ENCODE data around the gene FPGT.
A peak's percentile ranks its signal among the peaks of the same experiment; 100 is the strongest.

Gene FPGT

GRCh38 chr1:74197255-74197654, 787 bp upstream of the FPGT start:
- H3K79me1 ChIP-seq (ENCODE audit: low read depth, low read length): no peaks in the 10 kb centered on the region
- no peak overlapping the region for H3K4me2 ChIP-seq (ENCODE audit: insufficient read depth, low read length, poor library complexity, severe bottlenecking)
- no peak overlapping the region for H3K27ac ChIP-seq (replicated peaks; ENCODE audit: low read length)
- H3K18ac ChIP-seq (ENCODE audit: low read length): no peak overlapping the region
- no peaks in the 10 kb centered on the region for H3K4me1 ChIP-seq (ENCODE audit: control insufficient read depth in 2 of 2, insufficient read depth in 1 of 2, low read depth in 1 of 2, low read length in 2 of 2)
- no peak overlapping the region for H3K9ac ChIP-seq (ENCODE audit: low read depth, low read length, poor library complexity)
- H3K14ac ChIP-seq (ENCODE audit: low read length): no peak overlapping the region
- no peaks in the 10 kb centered on the region for H3K27me3 ChIP-seq (ENCODE audit: control insufficient read depth in 3 of 3, insufficient read depth in 3 of 3, low read depth in 1 of 3, low read length in 3 of 3)
- peaks cover 0 to 3% of the 10 kb centered on the region in 2 donors for H3K36me3 ChIP-seq (replicated peaks in 1 of 2; ENCODE audit: control insufficient read depth in 2 of 2, insufficient read depth in 2 of 2, low read length in 2 of 2)
- H2BK120ac ChIP-seq (ENCODE audit: low read depth, low read length): no peak overlapping the region
- H3K4me3 ChIP-seq (ENCODE audit: low read length in 2 of 2): no peak overlapping the region
- no peak overlapping the region for H4K8ac ChIP-seq (ENCODE audit: low read depth, low read length)
- no peak overlapping the region for H2BK5ac ChIP-seq (ENCODE audit: low read length)
- H2BK15ac ChIP-seq (ENCODE audit: low read length): no peak overlapping the region
- no peak for DNase-seq (ENCODE audit: low spot score)
- H3K9me3 ChIP-seq (replicated peaks in 1 of 2; ENCODE audit: control insufficient read depth in 2 of 2, insufficient read depth in 1 of 2, low read depth in 1 of 2, low read length in 2 of 2): no peaks in the 10 kb centered on the region
- no CpG with 5 or more reads among the region's 5 CpGs for WGBS, 2 donors (ENCODE audit: extremely low coverage in 2 of 2, insufficient read length in 2 of 2, insufficient replicate concordance in 1 of 2)
- H2BK12ac ChIP-seq (ENCODE audit: low read length): no peak overlapping the region
- no peak overlapping the region for H4K91ac ChIP-seq (ENCODE audit: low read depth, low read length, poor library complexity)
- H2AK5ac ChIP-seq (ENCODE audit: low read depth, low read length): no peak overlapping the region
- H3K23ac ChIP-seq (ENCODE audit: low read depth, low read length, poor library complexity): no peak overlapping the region
- H3K4ac ChIP-seq (ENCODE audit: low read length): no peak overlapping the region
- peak overlapping the region; percentile 88 for H2AFZ ChIP-seq (ENCODE audit: low read length)

- Histone ChIP-seq H3K4ac (ENCODE audit: low read length) (no peak overlapping the region), H3K18ac (ENCODE audit: low read length) (no peak overlapping the region), H2AK5ac (ENCODE audit: low read depth, low read length) (no peak overlapping the region), H3K4me1 (ENCODE audit: control insufficient read depth in 2 of 2, insufficient read depth in 1 of 2, low read depth in 1 of 2, low read length in 2 of 2) (no peaks in the 10 kb centered on the region), H2BK15ac (ENCODE audit: low read length) (no peak overlapping the region), H2BK12ac (ENCODE audit: low read length) (no peak overlapping the region), H3K4me2 (ENCODE audit: insufficient read depth, low read length, poor library complexity, severe bottlenecking) (no peak overlapping the region), H3K79me1 (ENCODE audit: low read depth, low read length) (no peaks in the 10 kb centered on the region), H2AFZ (ENCODE audit: low read length) (no peak overlapping the region), H3K9me3 (replicated peaks in 1 of 2; ENCODE audit: control insufficient read depth in 2 of 2, insufficient read depth in 1 of 2, low read depth in 1 of 2, low read length in 2 of 2) (no peaks in the 10 kb centered on the region), H3K27ac (replicated peaks; ENCODE audit: low read length) (no peak overlapping the region), H2BK120ac (ENCODE audit: low read depth, low read length) (no peak overlapping the region), H2BK5ac (ENCODE audit: low read length) (no peak overlapping the region), H3K14ac (ENCODE audit: low read length) (no peak overlapping the region), H3K9ac (ENCODE audit: low read depth, low read length, poor library complexity) (no peak overlapping the region), H3K36me3 (replicated peaks in 1 of 2; ENCODE audit: control insufficient read depth in 2 of 2, insufficient read depth in 2 of 2, low read length in 2 of 2) (peaks cover 0 to 3% of the 10 kb centered on the region in 2 donors), H4K91ac (ENCODE audit: low read depth, low read length, poor library complexity) (no peak overlapping the region), H3K23ac (ENCODE audit: low read depth, low read length, poor library complexity) (no peak overlapping the region), H3K4me3 (ENCODE audit: low read length in 2 of 2) (no peak overlapping the region), H4K8ac (ENCODE audit: low read depth, low read length) (no peak overlapping the region), H3K27me3 (ENCODE audit: control insufficient read depth in 3 of 3, insufficient read depth in 3 of 3, low read depth in 1 of 3, low read length in 3 of 3) (no peaks in the 10 kb centered on the region)
- no CpG with 5 or more reads among the region's 5 CpGs for WGBS, 2 donors (ENCODE audit: extremely low coverage in 2 of 2, insufficient read length in 2 of 2, insufficient replicate concordance in 1 of 2)
- DNase-seq (ENCODE audit: low spot score): no peak
Measured at GRCh38 chr1:74199504-74199903, 1.5 kb downstream of the FPGT start.

GRCh38 chr1:74205266-74205665, 7.2 kb downstream of the FPGT start:
- H3K18ac ChIP-seq (ENCODE audit: low read length): no peak overlapping the region
- no peak overlapping the region for H3K4ac ChIP-seq (ENCODE audit: low read length)
- H3K27me3 ChIP-seq (ENCODE audit: control insufficient read depth in 3 of 3, insufficient read depth in 3 of 3, low read depth in 1 of 3, low read length in 3 of 3): no peaks in the 10 kb centered on the region
- no peaks in the 10 kb centered on the region for H3K9me3 ChIP-seq (replicated peaks in 1 of 2; ENCODE audit: control insufficient read depth in 2 of 2, insufficient read depth in 1 of 2, low read depth in 1 of 2, low read length in 2 of 2)
- H2BK15ac ChIP-seq (ENCODE audit: low read length): no peak overlapping the region
- no peak overlapping the region for H4K8ac ChIP-seq (ENCODE audit: low read depth, low read length)
- H3K36me3 ChIP-seq (replicated peaks in 1 of 2; ENCODE audit: control insufficient read depth in 2 of 2, insufficient read depth in 2 of 2, low read length in 2 of 2): peaks cover 0 to under 1% of the 10 kb centered on the region in 2 donors
- H2BK120ac ChIP-seq (ENCODE audit: low read depth, low read length): no peak overlapping the region
- H3K4me2 ChIP-seq (ENCODE audit: insufficient read depth, low read length, poor library complexity, severe bottlenecking): no peak overlapping the region
- no peak overlapping the region for H3K4me3 ChIP-seq (ENCODE audit: low read length in 2 of 2)
- no peak overlapping the region for H3K23ac ChIP-seq (ENCODE audit: low read depth, low read length, poor library complexity)
- H2AFZ ChIP-seq (ENCODE audit: low read length): peak overlapping the region; percentile 76
- H3K79me1 ChIP-seq (ENCODE audit: low read depth, low read length): no peaks in the 10 kb centered on the region
- H2BK5ac ChIP-seq (ENCODE audit: low read length): no peak overlapping the region
- no peak overlapping the region for H3K9ac ChIP-seq (ENCODE audit: low read depth, low read length, poor library complexity)
- WGBS, 2 donors (ENCODE audit: extremely low coverage in 2 of 2, insufficient read length in 2 of 2, insufficient replicate concordance in 1 of 2): no CpG with 5 or more reads among the region's 2 CpGs
- no peak overlapping the region for H3K27ac ChIP-seq (replicated peaks; ENCODE audit: low read length)
- H4K91ac ChIP-seq (ENCODE audit: low read depth, low read length, poor library complexity): no peak overlapping the region
- H2AK5ac ChIP-seq (ENCODE audit: low read depth, low read length): no peak overlapping the region
- no peak overlapping the region for H2BK12ac ChIP-seq (ENCODE audit: low read length)
- DNase-seq (ENCODE audit: low spot score): peak; percentile 9
- H3K4me1 ChIP-seq (ENCODE audit: control insufficient read depth in 2 of 2, insufficient read depth in 1 of 2, low read depth in 1 of 2, low read length in 2 of 2): peaks cover 0 to 10% of the 10 kb centered on the region in 2 donors
- no peak overlapping the region for H3K14ac ChIP-seq (ENCODE audit: low read length)

GRCh38 chr1:74215229-74215628, 17.2 kb downstream of the FPGT start:
- Histone ChIP-seq H3K14ac (ENCODE audit: low read length) (no peak overlapping the region), H3K4me3 (ENCODE audit: low read length in 2 of 2) (no peak overlapping the region), H3K9ac (ENCODE audit: low read depth, low read length, poor library complexity) (no peak overlapping the region), H4K91ac (ENCODE audit: low read depth, low read length, poor library complexity) (no peak overlapping the region), H3K23ac (ENCODE audit: low read depth, low read length, poor library complexity) (no peak overlapping the region), H3K27ac (replicated peaks; ENCODE audit: low read length) (no peak overlapping the region), H4K8ac (ENCODE audit: low read depth, low read length) (no peak overlapping the region), H3K4me2 (ENCODE audit: insufficient read depth, low read length, poor library complexity, severe bottlenecking) (no peak overlapping the region), H3K18ac (ENCODE audit: low read length) (no peak overlapping the region), H3K36me3 (replicated peaks in 1 of 2; ENCODE audit: control insufficient read depth in 2 of 2, insufficient read depth in 2 of 2, low read length in 2 of 2) (no peaks in the 10 kb centered on the region), H2AK5ac (ENCODE audit: low read depth, low read length) (no peak overlapping the region), H2BK5ac (ENCODE audit: low read length) (no peak overlapping the region), H2AFZ (ENCODE audit: low read length) (no peak overlapping the region), H3K4ac (ENCODE audit: low read length) (no peak overlapping the region), H2BK15ac (ENCODE audit: low read length) (no peak overlapping the region), H2BK120ac (ENCODE audit: low read depth, low read length) (no peak overlapping the region), H3K4me1 (ENCODE audit: control insufficient read depth in 2 of 2, insufficient read depth in 1 of 2, low read depth in 1 of 2, low read length in 2 of 2) (peaks cover 0 to 3% of the 10 kb centered on the region in 2 donors), H3K79me1 (ENCODE audit: low read depth, low read length) (no peaks in the 10 kb centered on the region), H3K9me3 (replicated peaks in 1 of 2; ENCODE audit: control insufficient read depth in 2 of 2, insufficient read depth in 1 of 2, low read depth in 1 of 2, low read length in 2 of 2) (no peaks in the 10 kb centered on the region), H3K27me3 (ENCODE audit: control insufficient read depth in 3 of 3, insufficient read depth in 3 of 3, low read depth in 1 of 3, low read length in 3 of 3) (no peaks in the 10 kb centered on the region), H2BK12ac (ENCODE audit: low read length) (no peak overlapping the region)
- no peak for DNase-seq (ENCODE audit: low spot score)
- WGBS, 2 donors (ENCODE audit: extremely low coverage in 2 of 2, insufficient read length in 2 of 2, insufficient replicate concordance in 1 of 2): no CpG with 5 or more reads among the region's 1 CpG

All from neuronal stem cell (in vitro differentiated cells).